MM.1S (cell line): ENCODE data around the gene KCTD5.
"Not testable (repeated sequence)": the region's sequence is repeated elsewhere in the genome, so short reads cannot be mapped to it uniquely, and the experiment has no call there.

Experiments used
- DNase-seq: peaks from one replicate; pipeline ENCODE4 v3.0.0-alpha.2; 2015
- H2AFZ ChIP-seq: fragments of 300-600 bp; sonication (generic); 2 replicates; pipeline ENCODE4 v1.6.0; 2016; ENCODE audit warnings: antibody characterized with exemption, low read length
- H3F3A ChIP-seq: fragments of 300-600 bp; sonication (generic); 2 replicates; pipeline ENCODE4 v1.6.1; 2016; ENCODE audit warnings: mild to moderate bottlenecking, antibody characterized with exemption, low read length, moderate library complexity, mixed read lengths; ENCODE audit not compliant: insufficient read depth
- H3K27ac ChIP-seq: fragments of 300-600 bp; sonication (generic); 2 replicates; pipeline ENCODE4 v1.5.1; 2016; ENCODE audit warnings: mild to moderate bottlenecking, low read length
- H3K27me3 ChIP-seq: fragments of 300-600 bp; sonication (generic); replicated peaks from 2 replicates; pipeline ENCODE4 v1.6.0; 2016; ENCODE audit warnings: low read length; ENCODE audit not compliant: insufficient read depth
- H3K36me3 ChIP-seq: fragments of 300-600 bp; sonication (generic); replicated peaks from 2 replicates; pipeline ENCODE4 v1.6.1; 2016; ENCODE audit warnings: mild to moderate bottlenecking, low read length, mixed read lengths; ENCODE audit not compliant: insufficient read depth
- H3K4me1 ChIP-seq: fragments of 300-600 bp; sonication (generic); 2 replicates; pipeline ENCODE4 v1.6.1; 2016; ENCODE audit warnings: low read length, mixed read lengths
- H3K4me2 ChIP-seq: fragments of 300-600 bp; sonication (generic); 2 replicates; pipeline ENCODE4 v1.6.0; 2016; ENCODE audit warnings: low read depth, low read length
- H3K4me3 ChIP-seq: fragments of 300-600 bp; sonication (generic); 2 replicates; pipeline ENCODE4 v1.5.1; 2016; ENCODE audit warnings: low read length, mixed read lengths
- H3K79me2 ChIP-seq: fragments of 300-600 bp; sonication (generic); 2 replicates; pipeline ENCODE4 v1.6.1; 2016; ENCODE audit warnings: mixed run types, low read length, mixed read lengths
- H3K9ac ChIP-seq: fragments of 300-600 bp; sonication (generic); 2 replicates; pipeline ENCODE4 v1.6.1; 2016; ENCODE audit warnings: low read length, mixed read lengths
- H3K9me2 ChIP-seq: fragments of 300-600 bp; sonication (generic); replicated peaks from 2 replicates; pipeline ENCODE4 v1.6.1; 2016; ENCODE audit warnings: mild to moderate bottlenecking, low read length, mixed read lengths; ENCODE audit not compliant: insufficient read depth
- H3K9me3 ChIP-seq: fragments of 300-600 bp; sonication (generic); replicated peaks from 2 replicates; pipeline ENCODE4 v1.6.1; 2016; ENCODE audit warnings: mild to moderate bottlenecking, low read length, mixed read lengths; ENCODE audit not compliant: insufficient read depth
- H4K20me1 ChIP-seq: fragments of 300-600 bp; sonication (generic); 2 replicates; pipeline ENCODE4 v1.6.1; 2016; ENCODE audit warnings: mild to moderate bottlenecking, low read length, moderate library complexity, mixed read lengths; ENCODE audit not compliant: insufficient read depth
- EZH2 ChIP-seq: fragments of 300-600 bp; sonication (generic); optimal IDR thresholded peaks from 2 replicates; pipeline ENCODE3; 2017; ENCODE audit warnings: low read depth, mild to moderate bottlenecking, antibody characterized with exemption, low read length, mixed read lengths
- EZH2phosphoT487 ChIP-seq: fragments of 300-600 bp; sonication (generic); IDR thresholded peaks from 2 replicates; pipeline ENCODE4 v1.6.1; 2018; ENCODE audit warnings: antibody characterized with exemption, low read length
- TF ChIP-seq, protein P1 (sequence below): fragments of 300-600 bp; sonication (generic); IDR thresholded peaks from 2 replicates; pipeline ENCODE4 v1.5.1; 2016; ENCODE audit warnings: antibody characterized with exemption, low read length, mixed read lengths

Gene KCTD5

DNA sequence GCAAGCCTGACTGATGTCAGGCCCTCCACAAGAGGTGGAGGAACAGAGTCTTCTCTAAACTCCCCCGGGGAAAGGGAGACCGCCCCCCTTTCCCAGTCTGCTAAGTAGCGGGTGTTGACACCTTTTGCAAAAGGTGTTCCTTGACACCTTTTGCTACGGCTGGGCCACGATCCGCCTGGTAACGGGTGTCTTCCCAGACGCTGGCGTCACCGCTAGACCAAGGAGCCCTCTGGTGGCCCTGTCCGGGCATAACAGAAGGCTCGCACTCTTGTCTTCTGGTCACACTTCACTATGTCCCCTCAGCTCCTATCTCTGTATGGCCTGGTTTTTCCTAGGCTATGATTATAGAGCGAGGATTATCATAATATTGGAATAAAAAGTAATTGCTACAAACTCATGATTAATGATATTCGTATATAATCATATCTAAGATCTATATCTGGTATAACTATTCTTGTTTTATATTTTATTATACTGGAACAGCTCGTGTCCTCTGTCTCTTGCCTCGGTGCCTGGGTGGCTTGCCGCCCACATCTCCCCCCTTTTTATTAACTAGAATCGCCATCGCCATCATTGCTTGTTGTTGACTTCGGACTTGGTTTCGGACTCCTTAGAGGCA lies 21.5 kb upstream of the KCTD5 start:
- H3K9me2 ChIP-seq, H3K4me2 ChIP-seq, H4K20me1 ChIP-seq, H3K27ac ChIP-seq, H2AFZ ChIP-seq, H3K9me3 ChIP-seq, H3K27me3 ChIP-seq, H3K4me1 ChIP-seq, H3K9ac ChIP-seq, H3K4me3 ChIP-seq, H3K79me2 ChIP-seq, H3K36me3 ChIP-seq, H3F3A ChIP-seq: not testable (repeated sequence)
- peak; percentile 9 for DNase-seq
- TF ChIP-seq, protein P1, sequence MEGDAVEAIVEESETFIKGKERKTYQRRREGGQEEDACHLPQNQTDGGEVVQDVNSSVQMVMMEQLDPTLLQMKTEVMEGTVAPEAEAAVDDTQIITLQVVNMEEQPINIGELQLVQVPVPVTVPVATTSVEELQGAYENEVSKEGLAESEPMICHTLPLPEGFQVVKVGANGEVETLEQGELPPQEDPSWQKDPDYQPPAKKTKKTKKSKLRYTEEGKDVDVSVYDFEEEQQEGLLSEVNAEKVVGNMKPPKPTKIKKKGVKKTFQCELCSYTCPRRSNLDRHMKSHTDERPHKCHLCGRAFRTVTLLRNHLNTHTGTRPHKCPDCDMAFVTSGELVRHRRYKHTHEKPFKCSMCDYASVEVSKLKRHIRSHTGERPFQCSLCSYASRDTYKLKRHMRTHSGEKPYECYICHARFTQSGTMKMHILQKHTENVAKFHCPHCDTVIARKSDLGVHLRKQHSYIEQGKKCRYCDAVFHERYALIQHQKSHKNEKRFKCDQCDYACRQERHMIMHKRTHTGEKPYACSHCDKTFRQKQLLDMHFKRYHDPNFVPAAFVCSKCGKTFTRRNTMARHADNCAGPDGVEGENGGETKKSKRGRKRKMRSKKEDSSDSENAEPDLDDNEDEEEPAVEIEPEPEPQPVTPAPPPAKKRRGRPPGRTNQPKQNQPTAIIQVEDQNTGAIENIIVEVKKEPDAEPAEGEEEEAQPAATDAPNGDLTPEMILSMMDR, result peak; percentile 38

- DNase-seq, result no peak
- no peak overlapping the region for H3K27ac ChIP-seq
- no peaks in the 10 kb centered on the region for H3K9me2 ChIP-seq
- H3K36me3 ChIP-seq, result no peaks in the 10 kb centered on the region
- no peak overlapping the region for H3K4me3 ChIP-seq
- no peaks in the 10 kb centered on the region for H3K9me3 ChIP-seq
- H3K79me2 ChIP-seq, result no peaks in the 10 kb centered on the region
- H3K9ac ChIP-seq, result no peak overlapping the region
- no peak overlapping the region for H3K4me2 ChIP-seq
- H3F3A ChIP-seq, result no peaks in the 10 kb centered on the region
- H4K20me1 ChIP-seq, result no peaks in the 10 kb centered on the region
- no peaks in the 10 kb centered on the region for H3K4me1 ChIP-seq
- TF ChIP-seq EZH2 (no peak), EZH2phosphoT487 (no peak)
- TF ChIP-seq, protein P1, result no peak
- H3K27me3 ChIP-seq, result no peaks in the 10 kb centered on the region
- H2AFZ ChIP-seq, result no peak overlapping the region
Measured at GRCh38 chr16:2663553-2664546, 18.5 kb upstream of the KCTD5 start.

DNA sequence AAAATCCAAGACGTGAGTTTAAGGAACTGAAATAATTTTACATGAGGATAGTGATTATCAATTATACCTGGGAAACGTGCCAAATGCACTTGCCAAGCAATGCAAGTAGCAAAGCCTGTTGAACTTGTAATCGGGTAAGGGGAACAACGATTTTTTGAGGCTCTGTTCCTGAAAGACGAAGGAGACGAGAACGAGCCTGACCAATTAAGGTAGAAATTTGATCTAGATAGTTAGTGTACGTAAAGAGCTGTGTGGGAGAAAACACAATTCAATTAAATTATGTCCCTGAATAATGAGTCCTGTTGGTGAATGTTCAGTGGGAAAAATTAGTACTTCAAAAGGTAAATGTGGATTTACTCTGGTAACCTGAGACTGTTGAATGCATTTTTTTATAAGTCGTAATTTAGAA lies 17.7 kb upstream of the KCTD5 start:
- no peak overlapping the region for H3K9ac ChIP-seq
- H3F3A ChIP-seq, result no peaks in the 10 kb centered on the region
- no peak overlapping the region for H3K4me2 ChIP-seq
- no peaks in the 10 kb centered on the region for H3K9me2 ChIP-seq
- no peak overlapping the region for H2AFZ ChIP-seq
- H3K4me3 ChIP-seq, result no peak overlapping the region
- no peaks in the 10 kb centered on the region for H3K4me1 ChIP-seq
- no peak for TF ChIP-seq EZH2phosphoT487
- TF ChIP-seq, protein P1, result no peak
- H3K79me2 ChIP-seq, result no peaks in the 10 kb centered on the region; the same call in 1 of the 2 replicates
- no peaks in the 10 kb centered on the region for H3K36me3 ChIP-seq
- no peaks in the 10 kb centered on the region for H4K20me1 ChIP-seq
- no peak for DNase-seq
- H3K27me3 ChIP-seq, result no peaks in the 10 kb centered on the region
- H3K27ac ChIP-seq, result no peak overlapping the region
- no peaks in the 10 kb centered on the region for H3K9me3 ChIP-seq

DNA sequence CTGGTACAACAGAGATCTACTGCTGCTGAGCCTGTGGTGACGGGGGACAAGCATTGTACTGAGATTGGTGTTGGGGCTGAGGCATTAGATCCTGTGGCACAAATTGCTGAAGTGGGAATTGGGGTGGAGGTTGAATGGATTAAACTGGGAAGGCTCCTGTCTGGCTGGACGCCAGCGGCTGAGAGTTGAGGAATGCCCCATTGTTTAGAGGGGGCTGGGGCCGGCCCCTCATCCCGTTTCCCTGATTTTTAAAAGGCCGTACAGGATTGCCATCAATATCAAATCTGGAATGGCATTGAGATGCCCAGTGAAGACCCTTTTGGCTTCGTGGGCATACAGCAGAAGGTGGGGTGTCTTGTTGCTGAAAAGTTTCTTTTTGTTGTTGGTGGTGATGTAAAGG lies 15.7 kb upstream of the KCTD5 start:
- not testable (repeated sequence) for H3K9me3 ChIP-seq, DNase-seq, H3K4me3 ChIP-seq, H2AFZ ChIP-seq, H3K79me2 ChIP-seq, H3K27ac ChIP-seq, H3F3A ChIP-seq, H3K4me2 ChIP-seq, H3K9ac ChIP-seq, H3K4me1 ChIP-seq, H3K27me3 ChIP-seq, H4K20me1 ChIP-seq, H3K36me3 ChIP-seq, H3K9me2 ChIP-seq

GRCh38 chr16:2669587-2669986 lies 12.7 kb upstream of the KCTD5 start:
- H2AFZ ChIP-seq, H3K9me2 ChIP-seq, H3F3A ChIP-seq, H3K4me1 ChIP-seq, H4K20me1 ChIP-seq, H3K9ac ChIP-seq, H3K27ac ChIP-seq, H3K4me2 ChIP-seq, H3K4me3 ChIP-seq, H3K36me3 ChIP-seq, DNase-seq, H3K27me3 ChIP-seq, H3K9me3 ChIP-seq: not testable (repeated sequence)
- H3K79me2 ChIP-seq, result peaks cover 17% of the 10 kb centered on the region
